Measurements from ENCODE around the gene RPL5.

- TF ChIP-seq OSR1 (CRISPR knock-in tag; IDR thresholded peaks at IDR 0.05) (no peak), TSHZ2 (CRISPR knock-in tag; IDR thresholded peaks at IDR 0.05) (no peak), ARNTL (CRISPR knock-in tag; IDR thresholded peaks at IDR 0.05; ENCODE audit: borderline replicate concordance, low read depth) (no peak), CREB5 (CRISPR knock-in tag; IDR thresholded peaks at IDR 0.05; ENCODE audit: low read depth) (no peak), PATZ1 (CRISPR knock-in tag; IDR thresholded peaks at IDR 0.05; ENCODE audit: borderline replicate concordance) (no peak), ZC3H10 (CRISPR knock-in tag; IDR thresholded peaks at IDR 0.05) (no peak), ZFP30 (CRISPR knock-in tag; IDR thresholded peaks at IDR 0.05) (no peak), RARB (CRISPR knock-in tag; IDR thresholded peaks at IDR 0.05) (no peak), ESRRG (CRISPR knock-in tag; IDR thresholded peaks at IDR 0.05) (no peak), TCF4 (CRISPR knock-in tag; IDR thresholded peaks at IDR 0.05; ENCODE audit: borderline replicate concordance) (no peak), ISL1 (CRISPR knock-in tag; IDR thresholded peaks at IDR 0.05) (no peak)
These were observed 11.2 kb downstream of the RPL5 start for GRCh38 chr1:92843046-92843423.
